Loucy (cell line): ENCODE results near the gene RTP2.

Experiments used
- H2AFZ ChIP-seq: fragments of 200-600 bp; sonication (generic); 2 replicates; pipeline ENCODE4 v1.6.0; 2016; ENCODE audit warnings: antibody characterized with exemption, mild to moderate bottlenecking, low read length, moderate library complexity
- H3F3A ChIP-seq: fragments of 200-600 bp; 2 replicates; pipeline ENCODE4 v1.6.0; 2016; ENCODE audit warnings: antibody characterized with exemption, low read depth, mild to moderate bottlenecking
- H3K27me3 ChIP-seq: fragments of 200-600 bp; sonication (generic); 2 replicates; pipeline ENCODE4 v1.6.1; 2014; ENCODE audit warnings: low read length, mild to moderate bottlenecking; ENCODE audit not compliant: insufficient read depth, poor library complexity, severe bottlenecking
- H3K36me3 ChIP-seq: fragments of 200-600 bp; sonication (generic); 2 replicates; pipeline ENCODE4 v1.6.1; 2016; ENCODE audit warnings: low read length; ENCODE audit not compliant: insufficient read depth
- H3K4me1 ChIP-seq: fragments of 200-600 bp; sonication (generic); 2 replicates; pipeline ENCODE4 v1.5.1; 2014; ENCODE audit warnings: low read length, mild to moderate bottlenecking; ENCODE audit not compliant: insufficient read depth, poor library complexity, severe bottlenecking
- H3K4me2 ChIP-seq: fragments of 200-600 bp; sonication (generic); 2 replicates; pipeline ENCODE4 v1.6.0; 2014; ENCODE audit warnings: antibody characterized with exemption, low read length, low read depth, mild to moderate bottlenecking; ENCODE audit not compliant: poor library complexity, severe bottlenecking
- H3K4me3 ChIP-seq: fragments of 200-600 bp; sonication (generic); 2 replicates; pipeline ENCODE4 v1.5.1; 2014; ENCODE audit warnings: low read length, mild to moderate bottlenecking, mixed read lengths; ENCODE audit not compliant: poor library complexity, severe bottlenecking
- H3K79me2 ChIP-seq: fragments of 200-600 bp; sonication (generic); 2 replicates; pipeline ENCODE4 v1.6.1; 2014; ENCODE audit warnings: low read length; ENCODE audit not compliant: insufficient read depth
- H3K9ac ChIP-seq: fragments of 200-600 bp; sonication (generic); 2 replicates; pipeline ENCODE4 v1.6.0; 2014; ENCODE audit warnings: mild to moderate bottlenecking, low read depth, low read length, moderate library complexity; ENCODE audit not compliant: poor library complexity, severe bottlenecking
- H3K9me2 ChIP-seq: fragments of 200-600 bp; sonication (generic); replicated peaks from 2 replicates; pipeline ENCODE4 v1.6.1; 2016; ENCODE audit warnings: low read depth, low read length, mixed read lengths
- H3K9me3 ChIP-seq: fragments of 200-600 bp; sonication (generic); 2 replicates; pipeline ENCODE4 v1.6.1; 2014; ENCODE audit warnings: mild to moderate bottlenecking, antibody characterized with exemption, low read length, low read depth; ENCODE audit not compliant: insufficient read depth
- H4K20me1 ChIP-seq: fragments of 200-600 bp; sonication (generic); 2 replicates; pipeline ENCODE4 v1.6.0; 2014; ENCODE audit warnings: antibody characterized with exemption, low read length, mild to moderate bottlenecking; ENCODE audit not compliant: insufficient read depth, poor library complexity, severe bottlenecking
- CTCF ChIP-seq: fragments of 200-600 bp; sonication (generic); conservative IDR thresholded peaks from 2 replicates; pipeline ENCODE4 v1.5.1; 2014; ENCODE audit warnings: mild to moderate bottlenecking, antibody characterized with exemption, low read length
- EZH2phosphoT487 ChIP-seq: fragments of 200-600 bp; IDR thresholded peaks from 2 replicates; pipeline ENCODE4 v1.6.1; 2018; ENCODE audit warnings: antibody characterized with exemption, mild to moderate bottlenecking, moderate library complexity, borderline replicate concordance

RTP2 gene

GRCh38 chr3:187719628-187720336 lies 17.4 kb upstream of the RTP2 start:
- Histone ChIP-seq H3K4me2 (no peak overlapping the region), H3K4me1 (no peaks in the 10 kb centered on the region), H3K4me3 (no peak overlapping the region), H3K36me3 (peaks cover 43% of the 10 kb centered on the region; the same call in 1 of the 2 replicates), H3F3A (no peaks in the 10 kb centered on the region), H3K9me2 (no peaks in the 10 kb centered on the region), H2AFZ (no peak overlapping the region), H3K27me3 (no peaks in the 10 kb centered on the region), H3K79me2 (no peaks in the 10 kb centered on the region), H4K20me1 (no peaks in the 10 kb centered on the region), H3K9me3 (no peaks in the 10 kb centered on the region), H3K9ac (no peak overlapping the region)
- TF ChIP-seq EZH2phosphoT487 (no peak), CTCF (no peak)

- no peaks in the 10 kb centered on the region for H4K20me1 ChIP-seq
- no peaks in the 10 kb centered on the region for H3K4me1 ChIP-seq
- no peak overlapping the region for H3K4me3 ChIP-seq
- TF ChIP-seq CTCF = no peak
- TF ChIP-seq EZH2phosphoT487 = no peak
- H3K9me3 ChIP-seq = no peaks in the 10 kb centered on the region
- no peak overlapping the region for H2AFZ ChIP-seq
- no peaks in the 10 kb centered on the region for H3K27me3 ChIP-seq
- no peaks in the 10 kb centered on the region for H3K9me2 ChIP-seq
- H3K79me2 ChIP-seq = no peaks in the 10 kb centered on the region
- no peak overlapping the region for H3K9ac ChIP-seq
- H3K36me3 ChIP-seq = peaks cover 33% of the 10 kb centered on the region; the same call in 1 of the 2 replicates
- H3F3A ChIP-seq = no peaks in the 10 kb centered on the region
- H3K4me2 ChIP-seq = no peak overlapping the region
These were observed 16.4 kb upstream of the RTP2 start for GRCh38 chr3:187718802-187719201.

- Histone ChIP-seq H3K27me3 (no peaks in the 10 kb centered on the region), H3K4me2 (no peak overlapping the region), H3K9me2 (no peaks in the 10 kb centered on the region), H3K9me3 (no peaks in the 10 kb centered on the region), H3K9ac (no peak overlapping the region), H3K79me2 (no peaks in the 10 kb centered on the region), H3F3A (no peaks in the 10 kb centered on the region), H3K36me3 (peaks cover 21% of the 10 kb centered on the region; the same call in 1 of the 2 replicates), H2AFZ (no peak overlapping the region), H3K4me1 (no peaks in the 10 kb centered on the region), H4K20me1 (no peaks in the 10 kb centered on the region), H3K4me3 (no peak overlapping the region)
- no peak for TF ChIP-seq EZH2phosphoT487
- no peak for TF ChIP-seq CTCF
These were observed 15.2 kb upstream of the RTP2 start for GRCh38 chr3:187717572-187717971.
